Measurements from ENCODE around the gene COL28A1. TPM values are rescaled to one million over a fixed set of nuclear protein-coding genes. Genes with fewer than 3 reads are reported as not detected.

COL28A1 gene
- total RNA-seq, 1 donor from 2014 or later, result 3.3 TPM

- H3K36me3 Mint-ChIP-seq, result no peaks in the 10 kb centered on the region
- H3K27ac Mint-ChIP-seq, result no peak overlapping the region
- peaks cover 16% of the 10 kb centered on the region for H3K4me1 Mint-ChIP-seq (ENCODE audit: unreplicated experiment)
- no peak for TF ChIP-seq CTCF (conservative IDR thresholded peaks at IDR 0.05)
- no peaks in the 10 kb centered on the region for H3K27me3 Mint-ChIP-seq
- no peak for DNase-seq (ENCODE audit: extremely low spot score, unreplicated experiment)
- H3K9me3 Mint-ChIP-seq, result no peaks in the 10 kb centered on the region
- no peak overlapping the region for H3K4me3 Mint-ChIP-seq
These were observed 16.5 kb upstream of the COL28A1 start for GRCh38 chr7:7552199-7552598.

GRCh38 chr7:7550663-7551062, 15.0 kb upstream of the COL28A1 start:
- no peak overlapping the region for H3K27ac Mint-ChIP-seq
- no peaks in the 10 kb centered on the region for H3K27me3 Mint-ChIP-seq
- no peaks in the 10 kb centered on the region for H3K36me3 Mint-ChIP-seq
- H3K4me1 Mint-ChIP-seq (ENCODE audit: unreplicated experiment), result peaks cover 16% of the 10 kb centered on the region
- H3K9me3 Mint-ChIP-seq, result no peaks in the 10 kb centered on the region
- TF ChIP-seq CTCF (conservative IDR thresholded peaks at IDR 0.05), result no peak
- no peak for DNase-seq (ENCODE audit: extremely low spot score, unreplicated experiment)
- no peak overlapping the region for H3K4me3 Mint-ChIP-seq

GRCh38 chr7:7548407-7548806, 12.7 kb upstream of the COL28A1 start:
- H3K9me3 Mint-ChIP-seq, result no peaks in the 10 kb centered on the region
- TF ChIP-seq CTCF (conservative IDR thresholded peaks at IDR 0.05), result no peak
- H3K4me1 Mint-ChIP-seq (ENCODE audit: unreplicated experiment), result peaks cover 1% of the 10 kb centered on the region
- no peak overlapping the region for H3K4me3 Mint-ChIP-seq
- no peak overlapping the region for H3K27ac Mint-ChIP-seq
- H3K27me3 Mint-ChIP-seq, result no peaks in the 10 kb centered on the region
- DNase-seq (ENCODE audit: extremely low spot score, unreplicated experiment), result no peak
- no peaks in the 10 kb centered on the region for H3K36me3 Mint-ChIP-seq

- Mint-ChIP-seq H3K27me3 (no peaks in the 10 kb centered on the region), H3K9me3 (no peaks in the 10 kb centered on the region), H3K27ac (no peak overlapping the region), H3K4me3 (no peak overlapping the region), H3K36me3 (no peaks in the 10 kb centered on the region), H3K4me1 (ENCODE audit: unreplicated experiment) (no peaks in the 10 kb centered on the region)
- DNase-seq (ENCODE audit: extremely low spot score, unreplicated experiment), result no peak
- no peak for TF ChIP-seq CTCF (conservative IDR thresholded peaks at IDR 0.05)
These were observed 6.7 kb upstream of the COL28A1 start for GRCh38 chr7:7542251-7542835.

GRCh38 chr7:7539711-7540110, 4.0 kb upstream of the COL28A1 start:
- no peak for TF ChIP-seq CTCF (conservative IDR thresholded peaks at IDR 0.05)
- Mint-ChIP-seq H3K27ac (no peak overlapping the region), H3K27me3 (no peaks in the 10 kb centered on the region), H3K4me3 (no peak overlapping the region), H3K36me3 (no peaks in the 10 kb centered on the region), H3K4me1 (ENCODE audit: unreplicated experiment) (peaks cover 5% of the 10 kb centered on the region), H3K9me3 (peaks cover 2% of the 10 kb centered on the region)
- no peak for DNase-seq (ENCODE audit: extremely low spot score, unreplicated experiment)

- no peaks in the 10 kb centered on the region for H3K36me3 Mint-ChIP-seq
- H3K4me3 Mint-ChIP-seq, result no peak overlapping the region
- H3K27me3 Mint-ChIP-seq, result no peaks in the 10 kb centered on the region
- TF ChIP-seq CTCF (conservative IDR thresholded peaks at IDR 0.05), result no peak
- DNase-seq (ENCODE audit: extremely low spot score, unreplicated experiment), result no peak
- peaks cover 6% of the 10 kb centered on the region for H3K9me3 Mint-ChIP-seq
- no peak overlapping the region for H3K27ac Mint-ChIP-seq
- H3K4me1 Mint-ChIP-seq (ENCODE audit: unreplicated experiment), result peaks cover 5% of the 10 kb centered on the region
These were observed 3.5 kb upstream of the COL28A1 start for GRCh38 chr7:7539152-7539551.

Data from type B pancreatic cell (in vitro differentiated cells).